H9 (cell line): ENCODE data around the gene FOXR1. TPM values are rescaled to one million over a fixed set of nuclear protein-coding genes. Genes with fewer than 3 reads are reported as not detected.

ENCODE experiments used
- DNase-seq: peaks from one replicate; pipeline ENCODE4 v3.0.0-alpha.2; 2017
- H2AFZ ChIP-seq: one replicate; pipeline ENCODE4 v1.6.1; 2013; ENCODE audit warnings: mild to moderate bottlenecking, low read length, control low read depth, moderate library complexity
- H2AK5ac ChIP-seq: 2 replicates; pipeline ENCODE4 v1.6.1; 2013; ENCODE audit warnings: low read length, control low read depth, mixed read lengths; ENCODE audit not compliant: insufficient read length
- H2BK120ac ChIP-seq: one replicate; pipeline ENCODE4 v1.6.1; 2013; ENCODE audit warnings: low read depth, mild to moderate bottlenecking, low read length, control low read depth, inconsistent platforms; ENCODE audit not compliant: poor library complexity, severe bottlenecking
- H2BK12ac ChIP-seq: 2 replicates; pipeline ENCODE4 v1.6.1; 2013; ENCODE audit warnings: low read length, control low read depth, mixed read lengths, low read depth; ENCODE audit not compliant: insufficient read length
- H2BK15ac ChIP-seq: 2 replicates; pipeline ENCODE4 v1.6.1; 2013; ENCODE audit warnings: low read depth, low read length, control low read depth
- H2BK20ac ChIP-seq: one replicate; pipeline ENCODE4 v1.6.1; 2013; ENCODE audit warnings: low read depth, mild to moderate bottlenecking, low read length, control low read depth, inconsistent platforms; ENCODE audit not compliant: poor library complexity, severe bottlenecking
- H2BK5ac ChIP-seq: 2 replicates; pipeline ENCODE4 v1.6.1; 2013; ENCODE audit warnings: low read length, control low read depth, mixed read lengths; ENCODE audit not compliant: insufficient read length
- H3K14ac ChIP-seq: 2 replicates; pipeline ENCODE4 v1.6.1; 2013; ENCODE audit warnings: low read length, control low read depth; ENCODE audit not compliant: insufficient read depth
- H3K18ac ChIP-seq: 2 replicates; pipeline ENCODE4 v1.6.1; 2013; ENCODE audit warnings: low read depth, mild to moderate bottlenecking, mixed read lengths, low read length, control low read depth; ENCODE audit not compliant: insufficient read length
- H3K23ac ChIP-seq: 2 replicates; pipeline ENCODE4 v1.6.1; 2013; ENCODE audit warnings: low read length, control low read depth, mixed read lengths, low read depth; ENCODE audit not compliant: insufficient read length
- H3K23me2 ChIP-seq: 2 replicates; pipeline ENCODE4 v1.6.1; 2013; ENCODE audit warnings: low read depth, mild to moderate bottlenecking, mixed read lengths, low read length, control low read depth; ENCODE audit not compliant: insufficient read length, poor library complexity, severe bottlenecking
- H3K27ac ChIP-seq: 2 replicates; pipeline ENCODE4 v1.5.1; 2013; ENCODE audit warnings: low read length, control low read depth, mixed read lengths, low read depth; ENCODE audit not compliant: insufficient read length
- H3K27me3 ChIP-seq: 2 replicates; pipeline ENCODE4 v1.6.1; 2013; ENCODE audit warnings: low read length, control low read depth, inconsistent platforms; ENCODE audit not compliant: insufficient read depth
- H3K4ac ChIP-seq: 2 replicates; pipeline ENCODE4 v1.6.1; 2013; ENCODE audit warnings: low read depth, mild to moderate bottlenecking, control low read depth, inconsistent platforms, low read length, moderate library complexity
- H3K4me1 ChIP-seq: 2 replicates; pipeline ENCODE4 v1.6.1; 2013; ENCODE audit warnings: low read length, control low read depth, inconsistent platforms; ENCODE audit not compliant: insufficient read depth
- H3K4me2 ChIP-seq: 2 replicates; pipeline ENCODE4 v1.6.1; 2013; ENCODE audit warnings: low read length, control low read depth, mixed read lengths; ENCODE audit not compliant: insufficient read length, insufficient read depth
- H3K56ac ChIP-seq: 2 replicates; pipeline ENCODE4 v1.6.1; 2013; ENCODE audit warnings: low read depth, mild to moderate bottlenecking, mixed read lengths, low read length, control low read depth; ENCODE audit not compliant: insufficient read length
- H3K79me1 ChIP-seq: 2 replicates; pipeline ENCODE4 v1.6.1; 2013; ENCODE audit warnings: low read depth, mild to moderate bottlenecking, moderate library complexity, low read length, control low read depth, inconsistent platforms; ENCODE audit not compliant: insufficient read depth, poor library complexity, severe bottlenecking
- H3K79me2 ChIP-seq: 2 replicates; pipeline ENCODE4 v1.6.1; 2013; ENCODE audit warnings: low read length, control low read depth, inconsistent platforms; ENCODE audit not compliant: insufficient read depth
- H3K9ac ChIP-seq: 2 replicates; pipeline ENCODE4 v1.6.1; 2013; ENCODE audit warnings: low read length, control low read depth, mixed read lengths; ENCODE audit not compliant: insufficient read length; ENCODE audit errors: extremely low read depth
- H3K9me3 ChIP-seq: one replicate; pipeline ENCODE4 v1.6.1; 2013; ENCODE audit warnings: low read depth, low read length, inconsistent platforms; ENCODE audit not compliant: control insufficient read depth
- H3T11ph ChIP-seq: one replicate; pipeline ENCODE4 v1.6.1; 2013; ENCODE audit warnings: mild to moderate bottlenecking, low read length, control low read depth, inconsistent platforms
- H4K20me1 ChIP-seq: one replicate; pipeline ENCODE4 v1.6.1; 2013; ENCODE audit not compliant: control insufficient read depth, insufficient read length, insufficient read depth
- H4K5ac ChIP-seq: 2 replicates; pipeline ENCODE4 v1.6.1; 2013; ENCODE audit warnings: low read depth, mild to moderate bottlenecking, mixed read lengths, low read length, control low read depth; ENCODE audit not compliant: insufficient read length
- H4K8ac ChIP-seq: replicated peaks from 2 replicates; pipeline ENCODE4 v1.6.1; 2013; ENCODE audit warnings: low read length, control low read depth, mixed read lengths, low read depth; ENCODE audit not compliant: insufficient read length
- H4K91ac ChIP-seq: 2 replicates; pipeline ENCODE4 v1.6.1; 2013; ENCODE audit warnings: low read depth, mild to moderate bottlenecking, moderate library complexity, mixed read lengths, low read length, control low read depth; ENCODE audit not compliant: insufficient read length
- H3K27ac Mint-ChIP-seq, 3 experiments: 2 replicates in 2 of 3; 3 replicates in 1 of 3; pipeline ENCODE4 v1.8.0; 2020 to 2021; ENCODE audit warnings: mixed read lengths in 3 of 3, mild to moderate bottlenecking in 1 of 3, moderate library complexity in 1 of 3
- H3K27me3 Mint-ChIP-seq: 2 replicates; pipeline ENCODE4 v1.8.0; 2021; ENCODE audit warnings: low read depth, mild to moderate bottlenecking, moderate library complexity, mixed read lengths
- H3K36me3 Mint-ChIP-seq, 3 experiments: 2 replicates in 2 of 3; 3 replicates in 1 of 3; pipeline ENCODE4 v1.8.0; 2020 to 2021; ENCODE audit warnings: low read depth in 3 of 3, mixed read lengths in 3 of 3; ENCODE audit not compliant: insufficient read depth in 1 of 3
- H3K4me1 Mint-ChIP-seq, 2 experiments: 2 replicates each; pipeline ENCODE4 v1.8.0; 2020; ENCODE audit warnings: mixed read lengths in 2 of 2
- H3K4me3 Mint-ChIP-seq, 2 experiments: 2 replicates in 1 of 2; 3 replicates in 1 of 2; pipeline ENCODE4 v1.8.0; 2020 to 2021; ENCODE audit warnings: mild to moderate bottlenecking in 2 of 2, mixed read lengths in 2 of 2, moderate library complexity in 1 of 2
- H3K9me3 Mint-ChIP-seq, 2 experiments: 2 replicates in 1 of 2; 3 replicates in 1 of 2; pipeline ENCODE4 v1.8.0; 2020; ENCODE audit warnings: mild to moderate bottlenecking in 2 of 2, mixed read lengths in 2 of 2, moderate library complexity in 1 of 2
- WGBS: extraction: QIAGEN DNeasy Blood & Tissue Kit; methylation state at CpG from one replicate; pipeline ENCODE4 v1.1.7; 2013; ENCODE audit warnings: missing lambda C conversion rate, low lambda C conversion rate, mixed read lengths; ENCODE audit not compliant: insufficient read length; ENCODE audit errors: extremely low coverage; 5-methylcytosine and 5-hydroxymethylcytosine counted together
- total RNA-seq: library from RNA; stranded (reverse); gene quantifications from 2 replicates; pipeline ENCODE4 v1.2.1, GENCODE V29; 2021
- TF ChIP-seq, protein P1 (sequence below): fragments of 200-600 bp; sonication (generic); conservative IDR thresholded peaks from 3 replicates; pipeline ENCODE4 v1.8.0; 2021; ENCODE audit warnings: antibody characterized with exemption, mild to moderate bottlenecking

Gene FOXR1
- total RNA-seq, 1 experiment from 2014 or later = not detected

DNA sequence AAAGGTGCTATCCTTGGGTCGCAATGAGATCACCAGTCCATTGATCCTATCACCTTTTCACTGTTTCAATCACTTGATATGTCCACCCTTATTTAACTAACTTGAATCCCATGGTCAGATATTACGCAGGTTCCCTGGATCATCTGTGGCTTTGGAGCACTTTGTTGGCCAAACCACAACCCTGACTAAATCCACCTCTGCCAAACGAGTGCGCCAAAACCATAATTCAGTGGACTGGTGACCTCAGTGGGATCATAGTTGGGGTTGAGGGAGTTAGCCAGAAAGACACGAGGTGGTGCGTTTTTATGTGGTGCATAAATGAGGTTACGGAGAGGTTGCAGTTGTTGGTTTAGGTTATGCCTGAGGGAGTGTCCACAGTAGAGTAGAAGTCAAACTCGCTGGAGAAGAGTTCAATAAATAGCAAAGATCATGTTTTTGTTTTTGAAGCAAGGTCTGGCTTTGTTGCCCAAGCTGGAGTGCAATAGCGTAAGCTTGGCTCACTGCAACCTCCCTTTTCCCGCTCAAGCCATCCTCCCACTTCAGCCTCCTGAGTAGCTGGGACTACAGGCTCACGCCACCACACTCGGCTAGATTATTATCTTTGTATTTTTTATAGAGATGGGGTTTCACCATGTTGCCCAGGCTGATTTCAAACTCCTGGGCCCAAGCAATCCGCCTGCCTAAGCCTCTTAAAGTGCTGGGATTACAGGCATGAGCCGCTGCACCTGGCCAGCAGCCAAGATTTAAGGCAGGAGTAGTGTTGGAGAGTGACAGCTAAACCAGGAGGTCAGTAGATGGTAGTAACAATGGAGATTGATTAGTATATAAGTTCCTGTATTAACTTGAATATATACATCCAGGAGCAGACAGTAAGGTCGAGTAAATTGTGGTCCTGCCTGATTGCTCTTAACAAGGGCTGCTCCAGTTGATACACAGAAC, 4.5 kb downstream of the FOXR1 start:
- no peaks in the 10 kb centered on the region for H3K79me2 ChIP-seq
- no peak overlapping the region for H2AFZ ChIP-seq
- no peak for DNase-seq
- H3K27me3 ChIP-seq = no peaks in the 10 kb centered on the region; the same call in 1 of the 2 replicates
- no peaks in the 10 kb centered on the region for H4K20me1 ChIP-seq
- H2BK5ac ChIP-seq = no peak overlapping the region
- TF ChIP-seq, protein P1, sequence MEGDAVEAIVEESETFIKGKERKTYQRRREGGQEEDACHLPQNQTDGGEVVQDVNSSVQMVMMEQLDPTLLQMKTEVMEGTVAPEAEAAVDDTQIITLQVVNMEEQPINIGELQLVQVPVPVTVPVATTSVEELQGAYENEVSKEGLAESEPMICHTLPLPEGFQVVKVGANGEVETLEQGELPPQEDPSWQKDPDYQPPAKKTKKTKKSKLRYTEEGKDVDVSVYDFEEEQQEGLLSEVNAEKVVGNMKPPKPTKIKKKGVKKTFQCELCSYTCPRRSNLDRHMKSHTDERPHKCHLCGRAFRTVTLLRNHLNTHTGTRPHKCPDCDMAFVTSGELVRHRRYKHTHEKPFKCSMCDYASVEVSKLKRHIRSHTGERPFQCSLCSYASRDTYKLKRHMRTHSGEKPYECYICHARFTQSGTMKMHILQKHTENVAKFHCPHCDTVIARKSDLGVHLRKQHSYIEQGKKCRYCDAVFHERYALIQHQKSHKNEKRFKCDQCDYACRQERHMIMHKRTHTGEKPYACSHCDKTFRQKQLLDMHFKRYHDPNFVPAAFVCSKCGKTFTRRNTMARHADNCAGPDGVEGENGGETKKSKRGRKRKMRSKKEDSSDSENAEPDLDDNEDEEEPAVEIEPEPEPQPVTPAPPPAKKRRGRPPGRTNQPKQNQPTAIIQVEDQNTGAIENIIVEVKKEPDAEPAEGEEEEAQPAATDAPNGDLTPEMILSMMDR = no peak
- Mint-ChIP-seq H3K27ac (no peak overlapping the region), H3K36me3 (no peaks in the 10 kb centered on the region), H3K4me1 (peaks cover 12 to 21% of the 10 kb centered on the region in 2 experiments), H3K27me3 (peaks cover 12% of the 10 kb centered on the region), H3K9me3 (no peaks in the 10 kb centered on the region; a peak in 1 of 5 replicates), H3K4me3 (no peak overlapping the region)
- H2AK5ac ChIP-seq = no peak overlapping the region
- H4K91ac ChIP-seq = no peak overlapping the region
- H3K27ac ChIP-seq = no peak overlapping the region
- WGBS = no CpG with 5 or more reads among the region's 15 CpGs
- H4K8ac ChIP-seq = no peak overlapping the region
- no peak overlapping the region for H2BK12ac ChIP-seq
- no peak overlapping the region for H3K18ac ChIP-seq
- no peaks in the 10 kb centered on the region for H3K9me3 ChIP-seq
- no peak overlapping the region for H4K5ac ChIP-seq
- H3K23ac ChIP-seq = no peak overlapping the region
- H3K23me2 ChIP-seq = no peaks in the 10 kb centered on the region
- H3K4ac ChIP-seq = no peak overlapping the region
- no peak overlapping the region for H2BK20ac ChIP-seq
- H3K9ac ChIP-seq = no peak overlapping the region
- no peak overlapping the region for H2BK120ac ChIP-seq
- no peak overlapping the region for H3K56ac ChIP-seq
- no peak overlapping the region for H2BK15ac ChIP-seq
- no peak overlapping the region for H3K4me2 ChIP-seq
- no peaks in the 10 kb centered on the region for H3K79me1 ChIP-seq
- no peak overlapping the region for H3T11ph ChIP-seq
- H3K14ac ChIP-seq = no peak overlapping the region
- H3K4me1 ChIP-seq = no peaks in the 10 kb centered on the region
